Panc1 (cell line): ENCODE results near the gene CHD1L. TPM values are rescaled to one million over a fixed set of nuclear protein-coding genes. Genes with fewer than 3 reads are reported as not detected.

ENCODE experiments used
- ATAC-seq: fragments of 200-7000 bp; cut with Tn5 transposase; 2 replicates; pipeline ENCODE4 v1.9.1; 2020; ENCODE audit warnings: mild to moderate bottlenecking, moderate library complexity
- BruUV-seq: library from RNA; stranded (reverse); fragments of 400-500 nt; replicated peaks from 2 replicates; lab custom pipeline; 2021; lab: Mats Ljungman, UMichigan
- CTCF ChIA-PET: fragments of 300-600 bp; sonication (Branson Sonifier 250); formaldehyde crosslinking; loops from one replicate; lab custom pipeline; 2022; ENCODE audit warnings: antibody characterized with exemption; lab: Charles Lee
- POLR2A ChIA-PET: fragments of 300-600 bp; sonication (Branson Sonifier 250); formaldehyde crosslinking; loops from one replicate; lab custom pipeline; 2022; ENCODE audit warnings: antibody characterized with exemption; lab: Charles Lee
- DNase-seq: peaks from one replicate; pipeline ENCODE4 v3.0.0-alpha.2; 2010; ENCODE audit warnings: low read depth, low spot score
- H3K27ac ChIP-seq: 2 replicates; pipeline ENCODE4 v1.5.1; 2011; ENCODE audit warnings: mild to moderate bottlenecking, low read length, inconsistent platforms
- H3K27me3 ChIP-seq: fragments of 200-500 bp; sonication (Bioruptor generic); 2 replicates; pipeline ENCODE4 v1.6.0; 2014; ENCODE audit warnings: low read length, inconsistent platforms; ENCODE audit not compliant: control insufficient read depth, insufficient read depth
- H3K36me3 ChIP-seq: fragments of 200-500 bp; sonication (Bioruptor generic); 2 replicates; pipeline ENCODE4 v1.5.1; 2014; ENCODE audit warnings: inconsistent platforms, mild to moderate bottlenecking, low read length, moderate library complexity; ENCODE audit not compliant: control insufficient read depth, insufficient read depth
- H3K4me1 ChIP-seq: 2 replicates; pipeline ENCODE4 v1.5.1; 2011; ENCODE audit warnings: inconsistent platforms, mild to moderate bottlenecking, low read length, moderate library complexity; ENCODE audit not compliant: control insufficient read depth, insufficient read depth
- H3K4me3 ChIP-seq, 2 experiments: 2 replicates each; pipeline ENCODE4 v1.5.1; 2011 to 2012; ENCODE audit warnings: low read depth in 2 of 2, low read length in 2 of 2, mild to moderate bottlenecking in 2 of 2, inconsistent platforms in 1 of 2, moderate library complexity in 1 of 2
- H3K9me3 ChIP-seq: fragments of 200-500 bp; sonication (Bioruptor generic); 2 replicates; pipeline ENCODE4 v1.5.1; 2014; ENCODE audit warnings: low read depth, mild to moderate bottlenecking, inconsistent platforms, low read length, moderate library complexity; ENCODE audit not compliant: control insufficient read depth, insufficient read depth
- CTCF ChIP-seq: fragments of 450-650 bp; IDR thresholded peaks from 2 replicates; pipeline ENCODE4 v1.5.1; 2017; ENCODE audit warnings: mild to moderate bottlenecking
- POLR2AphosphoS5 ChIP-seq: IDR thresholded peaks from 2 replicates; pipeline ENCODE4 v1.6.1; 2012; ENCODE audit warnings: mild to moderate bottlenecking, low read depth, low read length, moderate library complexity
- REST ChIP-seq, 2 experiments: IDR thresholded peaks; 2 replicates each; pipeline ENCODE4 v1.6.1; 2011 to 2012; ENCODE audit warnings: low read depth in 2 of 2, control low read depth in 1 of 2, low read length in 1 of 2, mild to moderate bottlenecking in 1 of 2, moderate library complexity in 1 of 2; ENCODE audit not compliant: insufficient read depth in 1 of 2
- SIN3A ChIP-seq: IDR thresholded peaks from 2 replicates; pipeline ENCODE4 v1.6.1; 2012; ENCODE audit warnings: low read depth, mild to moderate bottlenecking, low read length, moderate library complexity, borderline replicate concordance; ENCODE audit not compliant: insufficient read depth
- TCF7L2 ChIP-seq: IDR thresholded peaks from 2 replicates; pipeline ENCODE4 v1.6.1; 2011; ENCODE audit warnings: mild to moderate bottlenecking, low read depth, low read length, inconsistent platforms
- in situ Hi-C: cut with HindIII; loops from 2 replicates; pipeline ENCODE4 v1.10.0; 2016; ENCODE audit warnings: low sequenced_read_pairs, low pct_unique_long_range_greater_than_20kb
- intact Hi-C: fragments of 100-400 bp; cut with micrococcal nuclease; formaldehyde crosslinking; loops from one replicate; pipeline ENCODE4 v1.10.0; 2022; ENCODE audit not compliant: unreplicated experiment
- total RNA-seq: library from RNA; stranded (reverse); gene quantifications from one replicate; pipeline ENCODE4 v1.2.1, GENCODE V29; 2021; ENCODE audit not compliant: unreplicated experiment

The CHD1L gene
- total RNA-seq, 1 experiment from 2014 or later: 48.3 TPM

- intact Hi-C loops: no loop called here
- POLR2A ChIA-PET: no interaction called here
- no peak for TF ChIP-seq SIN3A
- no peak for TF ChIP-seq TCF7L2
- TF ChIP-seq POLR2AphosphoS5: no peak
- peaks cover 19% of the 10 kb centered on the region for H3K36me3 ChIP-seq
- BruUV-seq: no TSS peak
- H3K4me1 ChIP-seq: no peaks in the 10 kb centered on the region
- in situ Hi-C loops: no loop called here
- CTCF ChIA-PET: no interaction called here
- H3K9me3 ChIP-seq: no peaks in the 10 kb centered on the region
- ATAC-seq: no peak
- no peak overlapping the region for H3K4me3 ChIP-seq
- H3K27me3 ChIP-seq: no peaks in the 10 kb centered on the region
- no peak for DNase-seq
- no peak overlapping the region for H3K27ac ChIP-seq
These were observed 39.5 kb downstream of the CHD1L start for GRCh38 chr1:147281950-147282349.

- H3K27me3 ChIP-seq: no peaks in the 10 kb centered on the region
- ChIA-PET POLR2A (no interaction called here), CTCF (no interaction called here)
- ATAC-seq: no peak
- no peak overlapping the region for H3K4me3 ChIP-seq
- H3K9me3 ChIP-seq: no peaks in the 10 kb centered on the region
- no TSS peak for BruUV-seq
- H3K27ac ChIP-seq: no peak overlapping the region
- no peaks in the 10 kb centered on the region for H3K4me1 ChIP-seq
- in situ Hi-C loops (no loop called here), intact Hi-C loops (no loop called here)
- no peak for DNase-seq
- H3K36me3 ChIP-seq: peaks cover 15% of the 10 kb centered on the region; the same call in 1 of the 2 replicates
- TF ChIP-seq CTCF (no peak), TCF7L2 (no peak), REST (IDR thresholded peaks at IDR 0.05; ENCODE audit: insufficient read depth in 1 of 2, low read depth in 2 of 2, low read length in 1 of 2) (no peak), SIN3A (no peak), POLR2AphosphoS5 (no peak)
These were observed 40.5 kb downstream of the CHD1L start for GRCh38 chr1:147283011-147283410.

- Histone ChIP-seq H3K4me1 (no peaks in the 10 kb centered on the region), H3K27ac (no peak overlapping the region), H3K4me3 (no peak overlapping the region), H3K9me3 (no peaks in the 10 kb centered on the region), H3K36me3 (peaks cover 18% of the 10 kb centered on the region), H3K27me3 (no peaks in the 10 kb centered on the region)
- ATAC-seq: no peak
- no TSS peak for BruUV-seq
- DNase-seq: no peak
- ChIA-PET CTCF (no interaction called here), POLR2A (no interaction called here)
- in situ Hi-C loops: no loop called here
- intact Hi-C loops: no loop called here
- TF ChIP-seq REST (IDR thresholded peaks at IDR 0.05; ENCODE audit: insufficient read depth in 1 of 2, low read depth in 2 of 2, low read length in 1 of 2) (no peak), POLR2AphosphoS5 (no peak), TCF7L2 (no peak), CTCF (no peak), SIN3A (no peak)
These were observed 44.8 kb downstream of the CHD1L start for GRCh38 chr1:147287133-147287865.
